G401.6 (cell line): ENCODE results near the gene MCM3AP.
"Not testable (repeated sequence)": the region's sequence is repeated elsewhere in the genome, so short reads cannot be mapped to it uniquely, and the experiment has no call there.

Source experiments
- FAIRE-seq: peaks from 2 replicates; lab custom pipeline; 2012; peaks lifted over from hg19 to GRCh38; lab: Jason Lieb, UNC

The MCM3AP gene

GRCh38 chr21:46239817-46240325 is 45.5 kb downstream of the MCM3AP start:
- FAIRE-seq, result no peak

DNA sequence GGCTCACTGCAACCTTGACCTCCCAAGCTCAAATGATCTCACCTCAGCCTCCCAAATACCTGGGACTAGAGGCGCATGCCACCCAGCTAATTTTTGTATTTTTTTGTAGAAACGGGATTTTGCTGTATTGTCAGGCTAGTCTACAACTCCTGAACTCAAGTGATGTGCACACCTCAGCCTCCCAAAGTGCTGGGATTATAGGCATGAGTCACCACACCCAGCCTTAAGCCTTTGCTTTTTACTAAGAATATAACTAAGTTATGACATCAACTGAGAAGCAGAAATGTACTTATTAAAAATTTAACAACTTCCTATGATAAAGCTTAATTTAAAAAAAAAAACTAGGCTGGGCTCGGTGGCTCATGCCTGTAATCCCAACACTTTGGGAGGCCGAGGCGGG is 47.9 kb downstream of the MCM3AP start:
- no peak for FAIRE-seq

- FAIRE-seq, result no peak
Observed at GRCh38 chr21:46234436-46234950, 50.9 kb downstream of the MCM3AP start.

DNA sequence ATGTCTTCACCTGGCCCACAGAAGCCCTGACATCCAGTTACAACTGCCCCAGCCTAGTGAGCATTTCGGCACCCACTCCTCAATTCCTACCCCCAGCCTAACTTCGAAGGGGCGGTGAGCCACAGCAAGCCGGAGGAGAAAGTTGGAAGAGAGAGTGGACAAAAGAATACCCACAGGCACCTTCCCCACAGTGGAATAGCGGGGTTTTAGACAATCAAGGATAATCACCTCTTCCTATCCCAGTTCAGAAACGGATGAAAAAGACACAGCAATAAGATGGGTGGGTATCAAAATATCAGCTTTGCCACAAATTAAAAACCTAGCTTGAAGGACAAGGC is 55.5 kb downstream of the MCM3AP start:
- no peak for FAIRE-seq

GRCh38 chr21:46229133-46229922 is 56.1 kb downstream of the MCM3AP start:
- FAIRE-seq, result no peak

- no peak for FAIRE-seq
Observed at GRCh38 chr21:46228345-46229051, 56.9 kb downstream of the MCM3AP start, which contains the start of gene LSS. Gene LSS (minus strand): TSS chr21:46228774. CDS start chr21:46228745, 29 bp downstream.

DNA sequence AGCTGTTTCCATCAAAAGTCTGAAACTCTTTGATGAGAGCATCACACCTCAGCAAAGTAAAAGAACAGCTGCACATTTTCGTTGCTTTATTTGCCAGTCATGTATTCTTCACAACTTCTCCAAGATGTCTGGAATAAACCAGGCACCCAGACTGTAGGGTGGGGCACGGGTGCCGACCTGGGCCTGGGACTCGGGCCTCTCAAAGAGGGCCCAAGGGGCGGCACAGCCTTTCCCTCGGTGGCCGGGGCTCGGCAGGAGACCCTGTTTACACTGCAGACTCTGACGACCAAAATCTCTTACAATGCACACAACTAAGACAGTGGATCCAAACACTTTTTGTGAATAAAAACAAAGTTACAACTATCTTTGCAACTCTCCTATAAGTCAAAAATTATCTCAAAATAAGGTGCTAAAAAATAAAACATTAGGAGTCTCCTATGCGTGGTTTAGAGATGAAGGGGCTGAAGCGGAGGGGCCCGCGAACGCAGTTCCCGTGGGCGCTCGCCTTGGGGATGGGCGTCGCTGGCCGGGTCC is 57.5 kb downstream of the MCM3AP start:
- FAIRE-seq, result no peak

DNA sequence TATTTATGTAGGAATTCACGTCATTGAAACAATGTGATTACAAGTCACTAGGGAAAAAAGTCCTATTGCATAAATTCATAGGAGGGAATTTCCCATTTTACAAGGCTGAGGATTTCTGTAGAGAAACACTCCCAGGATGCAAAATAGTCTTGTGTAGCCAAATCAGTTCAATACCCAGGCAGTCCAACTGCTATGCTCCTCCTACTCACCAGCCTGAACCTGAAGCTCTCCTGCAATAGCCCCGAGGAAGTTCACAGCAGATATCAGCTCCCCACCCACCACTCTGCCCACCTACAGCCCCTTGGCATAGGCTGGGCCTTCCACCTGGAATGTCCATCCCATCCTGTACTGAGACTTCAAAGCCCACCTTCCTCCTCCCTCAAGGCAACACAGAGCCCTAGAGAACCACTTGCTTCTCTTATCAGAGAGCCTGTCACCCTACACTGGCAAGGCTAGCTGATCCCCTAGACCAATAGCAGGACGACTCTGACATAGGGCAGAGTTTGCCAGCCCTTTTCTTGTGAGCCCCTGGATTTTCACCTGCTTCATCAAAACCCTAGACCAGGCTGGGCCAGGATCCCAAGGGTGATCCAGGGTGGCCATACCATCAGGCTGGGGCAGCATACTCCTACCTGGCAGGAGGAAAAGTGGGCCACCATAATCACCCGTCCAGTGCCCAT is 58.4 kb downstream of the MCM3AP start:
- FAIRE-seq, result no peak

GRCh38 chr21:46226146-46226545 is 59.3 kb downstream of the MCM3AP start:
- no peak for FAIRE-seq

- not testable (repeated sequence) for FAIRE-seq
Observed at GRCh38 chr21:46223661-46224060, 61.8 kb downstream of the MCM3AP start.

DNA sequence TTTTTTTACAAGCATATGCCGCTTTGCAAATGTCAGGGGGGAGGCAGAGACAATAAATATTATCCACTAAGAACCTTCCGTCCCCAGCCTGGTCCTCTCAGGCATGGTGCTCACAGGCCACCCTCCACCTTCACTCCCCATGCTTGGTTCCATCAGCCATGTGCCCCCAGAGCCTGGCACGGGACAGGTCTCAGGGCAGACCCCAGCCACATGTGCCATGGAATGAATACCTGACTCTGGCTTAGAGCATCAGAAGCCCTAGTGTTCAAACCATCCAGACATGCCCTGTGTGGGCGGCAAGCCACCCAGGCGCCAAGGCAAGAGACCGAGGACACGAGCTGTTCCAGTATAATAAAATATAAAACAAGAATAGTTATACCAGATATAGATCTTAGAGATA is 62.2 kb downstream of the MCM3AP start:
- FAIRE-seq, result no peak

- FAIRE-seq, result no peak
Observed at GRCh38 chr21:46222436-46223116, 62.8 kb downstream of the MCM3AP start.

- FAIRE-seq, result no peak
Observed at GRCh38 chr21:46221664-46222435, 63.6 kb downstream of the MCM3AP start.

DNA sequence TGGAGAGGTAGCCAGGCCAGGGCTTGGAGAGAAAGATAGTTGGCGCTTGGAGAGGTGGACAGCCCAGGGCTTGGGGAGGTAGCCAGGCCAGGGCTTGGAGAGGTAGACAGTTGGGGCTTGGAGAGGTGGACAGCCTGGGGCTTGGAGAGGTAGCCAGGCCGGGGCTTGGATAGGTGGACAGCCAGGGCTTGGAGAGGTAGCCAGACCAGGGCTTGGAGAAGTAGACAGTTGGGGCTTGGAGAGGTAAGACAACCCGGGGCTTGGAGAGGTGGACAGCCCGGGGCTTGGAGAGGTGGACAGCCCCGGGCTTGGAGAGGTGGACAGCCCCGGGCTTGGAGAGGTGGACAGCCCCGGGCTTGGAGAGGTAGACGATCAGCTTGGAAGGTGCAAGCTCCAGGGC is 64.6 kb downstream of the MCM3AP start:
- FAIRE-seq, result no peak

DNA sequence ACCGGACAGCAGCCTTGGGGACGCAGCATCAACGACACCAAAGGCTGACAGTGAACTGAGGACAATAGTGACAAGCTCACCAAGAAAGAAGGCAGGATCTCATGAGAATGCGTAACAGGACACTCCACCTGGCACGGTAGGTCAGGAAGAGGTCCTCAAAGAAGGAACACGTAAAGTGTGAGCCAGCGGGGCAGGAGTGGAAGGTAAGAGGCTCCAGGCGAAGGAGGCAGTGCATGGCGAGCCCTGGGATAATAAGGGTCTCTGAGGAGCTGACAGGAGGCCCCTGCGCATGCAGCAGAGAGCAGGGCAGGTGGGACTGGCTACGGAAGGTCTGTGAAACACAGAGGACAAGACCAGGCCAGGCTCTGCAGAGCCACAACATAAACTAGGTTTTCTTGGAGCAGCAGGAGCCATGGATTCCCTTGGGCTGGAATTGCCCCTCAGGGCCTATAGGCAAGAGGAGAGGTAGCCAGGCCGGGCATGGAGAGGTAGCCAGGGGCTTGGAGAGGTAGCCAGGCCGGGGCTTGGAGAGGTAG is 65.1 kb downstream of the MCM3AP start:
- no peak for FAIRE-seq

DNA sequence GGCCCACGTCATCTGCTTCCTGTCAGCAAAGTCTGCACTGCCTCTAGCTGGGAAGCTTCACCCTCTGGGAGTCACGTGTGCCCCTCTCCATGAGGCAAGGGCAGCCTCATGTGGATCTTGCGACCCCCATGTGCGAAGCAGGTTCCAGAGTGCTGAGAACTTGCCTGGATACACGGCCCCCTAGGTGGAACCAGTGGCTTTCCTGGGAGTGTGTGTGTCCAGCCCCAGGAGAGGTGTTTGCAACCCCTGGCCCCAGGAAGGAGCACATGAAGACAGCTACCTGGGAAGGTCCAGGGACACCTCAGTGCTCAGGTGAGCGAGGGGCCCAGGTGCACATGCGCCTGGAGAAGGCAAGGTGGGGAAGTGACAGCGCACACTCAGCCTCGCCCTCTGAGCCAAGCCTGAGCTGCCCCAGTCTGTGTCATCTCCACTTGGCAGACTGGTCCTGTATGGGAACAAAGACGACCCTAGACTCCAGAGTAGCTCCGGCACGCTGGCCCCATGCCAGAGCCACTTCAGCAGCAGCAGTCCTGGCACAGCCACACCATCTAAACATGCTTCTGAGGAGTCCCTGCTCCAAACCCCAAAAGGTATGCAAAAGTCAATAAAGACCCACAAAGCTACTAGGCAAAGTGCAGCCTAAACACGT is 65.7 kb downstream of the MCM3AP start:
- FAIRE-seq, result no peak

GRCh38 chr21:46218906-46219590 is 66.4 kb downstream of the MCM3AP start:
- FAIRE-seq, result no peak

DNA sequence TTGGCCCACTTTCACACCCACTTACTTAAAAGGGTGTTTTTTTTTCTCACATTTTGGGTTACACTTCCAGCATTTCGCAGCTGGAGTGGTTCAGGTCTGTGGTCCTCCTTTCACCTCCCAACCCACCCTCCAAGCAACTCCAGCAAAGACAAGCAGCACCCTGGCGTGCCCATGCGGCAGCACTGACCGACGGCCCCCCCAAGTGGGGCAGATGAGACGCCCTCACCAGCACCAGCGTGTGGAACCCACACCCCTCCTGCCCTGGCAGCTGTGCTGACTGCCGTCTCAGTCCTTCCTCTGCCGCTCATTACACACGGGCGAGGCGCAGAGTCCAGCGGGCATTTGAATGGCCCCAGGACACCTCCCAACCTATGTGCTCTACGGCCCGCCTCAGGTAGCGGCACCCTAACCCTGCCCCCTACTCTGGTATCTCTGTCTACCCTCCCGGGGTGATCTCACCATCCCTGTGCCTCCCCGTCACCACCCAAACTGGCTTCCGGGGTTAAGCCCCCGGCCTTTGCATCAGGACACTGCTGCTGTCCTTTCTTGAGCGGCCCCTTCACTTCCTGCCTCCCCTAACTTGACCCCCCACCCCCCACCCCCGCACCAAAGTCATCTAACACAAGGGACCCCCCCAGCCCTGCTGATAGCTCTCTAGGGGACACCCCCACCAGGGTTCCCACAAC is 67.8 kb downstream of the MCM3AP start:
- no peak for FAIRE-seq

- FAIRE-seq, result no peak
Observed at GRCh38 chr21:46216132-46216747, 69.2 kb downstream of the MCM3AP start.
